ENCODE data around the gene KIF6.

The KIF6 gene

DNA sequence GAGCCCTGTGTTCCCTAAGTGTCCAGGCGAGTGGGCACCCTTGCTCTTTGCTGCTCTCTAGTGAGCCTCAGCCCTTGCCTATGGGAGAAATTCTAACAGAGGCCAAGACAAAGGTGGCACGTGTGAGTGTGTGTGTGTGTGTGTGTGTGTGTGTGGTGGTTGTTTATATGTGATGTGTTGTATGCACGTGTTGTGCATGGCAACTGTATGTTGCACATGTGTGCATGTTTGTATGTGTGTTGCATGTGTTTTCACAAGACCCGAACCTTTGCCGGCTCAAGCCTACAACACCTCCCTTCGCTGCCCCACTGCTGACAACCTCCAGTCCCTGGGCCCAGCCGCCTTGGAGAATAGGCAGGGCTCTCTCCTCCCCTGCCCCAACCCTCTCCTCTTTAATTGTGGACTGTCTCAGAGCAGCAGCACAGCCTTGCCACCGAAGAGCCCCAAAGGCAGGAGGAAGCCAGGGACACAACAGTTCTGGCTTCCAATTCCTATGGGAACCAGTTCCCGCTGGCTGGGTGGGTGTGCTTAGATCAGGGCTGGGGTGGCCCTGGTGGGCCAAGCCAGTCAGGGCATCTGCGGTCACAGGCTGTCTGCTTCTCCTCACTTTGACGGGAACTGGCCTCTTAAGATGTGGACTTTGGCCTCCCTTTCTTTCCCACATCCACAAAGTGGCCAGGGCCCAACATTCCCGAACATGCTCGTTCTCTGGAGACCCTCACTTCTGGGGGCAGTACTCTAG lies 405.4 kb downstream of the KIF6 start:
- DNase-seq (ENCODE audit: low read depth in 2 of 2), result no peak

DNA sequence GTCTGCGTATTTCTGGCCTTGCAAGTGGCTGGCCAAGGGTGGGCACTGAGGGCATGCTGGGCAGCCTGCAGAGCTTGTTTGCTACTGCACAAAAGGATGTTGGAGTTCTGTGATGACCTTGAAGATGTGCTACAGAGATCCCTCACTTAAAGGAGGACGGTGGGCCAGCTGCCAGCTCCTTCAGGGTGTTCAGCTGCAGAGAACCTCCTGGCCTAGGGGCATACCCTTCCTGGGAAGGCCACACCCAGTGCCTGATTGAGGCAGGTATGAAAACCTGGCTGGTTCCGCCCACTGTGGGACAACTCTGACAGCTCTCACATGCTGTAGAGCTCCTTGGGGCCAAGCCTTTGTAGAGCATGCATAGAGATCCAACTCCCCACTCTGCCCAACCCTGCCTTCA lies 408.0 kb downstream of the KIF6 start:
- no peak for DNase-seq (ENCODE audit: low read depth in 2 of 2)

DNA sequence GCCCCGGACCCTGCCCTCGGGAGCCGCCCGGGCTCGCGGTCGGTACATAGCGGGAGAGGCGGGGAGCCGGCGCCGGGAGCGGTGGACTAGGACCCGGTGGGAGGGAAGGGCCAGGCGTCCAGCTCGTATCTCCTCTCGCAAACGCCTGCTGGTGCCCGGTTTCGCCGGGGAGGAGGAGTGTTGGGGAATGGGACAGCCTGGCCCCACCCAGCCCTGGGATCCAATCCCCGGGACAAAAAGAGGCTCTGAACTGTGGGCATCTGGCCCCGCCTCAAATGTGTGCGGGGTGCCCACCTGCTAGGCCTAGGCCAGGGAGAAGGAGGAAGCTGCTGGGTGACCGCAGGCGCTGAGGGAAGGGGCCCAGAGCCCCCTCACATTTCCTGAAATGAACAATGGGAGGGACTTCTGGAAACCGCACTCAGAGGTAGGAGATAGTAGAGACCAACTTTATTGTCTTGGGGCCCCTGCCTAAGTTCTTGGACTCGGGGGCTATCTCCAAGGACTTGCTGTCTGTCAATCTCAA lies 410.9 kb downstream of the KIF6 start, which contains the start of gene KCNK17:
Gene KCNK17, minus strand, starts transcription at position 147 of the 523 bp plus-strand sequence. Its CDS starts 99 bp downstream, at position 48.
- no peak for DNase-seq (ENCODE audit: low read depth in 2 of 2)

DNA sequence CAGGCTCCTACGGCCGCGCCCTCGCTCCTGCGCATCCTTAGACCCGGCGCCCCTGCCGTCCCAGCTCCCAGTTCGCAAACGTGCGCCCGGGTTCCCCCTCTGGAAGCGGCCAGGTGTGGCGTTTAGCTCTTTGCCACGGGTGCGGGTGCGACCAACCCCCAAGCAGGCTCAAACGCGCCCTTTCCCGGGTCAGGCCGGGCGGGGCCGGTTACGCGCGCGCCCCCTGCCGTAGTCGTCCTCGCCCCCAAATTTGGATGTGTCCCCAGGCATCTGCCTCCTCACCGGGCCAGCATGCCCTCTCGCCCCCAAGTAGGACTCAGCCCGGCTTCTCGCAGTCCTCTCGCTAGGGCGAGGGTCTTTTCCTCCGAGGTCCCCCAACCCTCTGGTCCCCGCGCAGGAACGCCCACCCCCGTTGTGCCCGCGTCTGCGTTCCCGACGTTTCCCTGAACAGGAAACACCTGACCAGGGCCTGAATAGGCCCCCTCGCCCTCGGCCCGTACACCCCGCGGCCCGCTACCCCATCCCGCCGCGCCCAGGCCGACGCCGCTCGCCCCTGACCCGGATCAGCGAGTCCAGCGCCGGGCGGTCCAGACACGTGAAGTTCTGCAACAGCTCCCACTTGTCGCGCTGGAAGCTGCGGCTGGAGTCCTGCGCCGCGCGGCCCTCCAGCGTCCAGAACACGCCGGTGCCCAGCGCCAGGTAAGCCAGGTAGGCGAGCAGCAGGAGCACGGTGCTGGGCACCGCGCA lies 411.5 kb downstream of the KIF6 start:
- no peak for DNase-seq (ENCODE audit: low read depth in 2 of 2)

DNA sequence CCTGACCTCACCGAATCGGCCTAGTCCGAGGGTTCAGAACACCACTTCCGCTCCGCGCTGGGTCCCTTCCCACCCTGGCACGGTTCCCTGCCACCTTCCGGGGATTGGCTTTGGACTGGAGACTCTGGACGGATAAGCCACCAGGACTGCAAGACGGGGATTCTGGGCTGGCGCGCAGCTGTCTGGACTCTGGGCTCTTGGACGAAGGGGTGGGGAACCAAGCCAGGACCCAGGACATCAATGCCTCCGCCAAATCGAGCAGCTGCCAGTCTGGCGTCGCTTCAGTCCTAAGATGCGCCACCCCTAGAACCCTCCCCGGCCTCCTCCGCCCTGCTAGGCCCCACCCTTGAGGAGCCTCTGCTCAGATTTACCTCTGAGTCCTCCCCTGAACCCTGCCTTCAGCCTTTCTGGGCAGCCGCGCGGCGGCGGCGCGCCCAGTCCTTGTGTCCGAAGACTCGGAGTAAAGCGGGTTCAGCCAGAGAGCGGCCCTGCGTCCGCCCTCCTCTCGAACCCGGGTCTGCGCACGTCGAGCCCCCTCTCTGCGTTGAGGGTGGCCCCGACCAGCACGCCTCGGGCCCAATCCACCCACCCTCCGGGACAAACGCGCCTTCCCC lies 412.2 kb downstream of the KIF6 start:
- no peak for DNase-seq (ENCODE audit: low read depth in 2 of 2)

DNA sequence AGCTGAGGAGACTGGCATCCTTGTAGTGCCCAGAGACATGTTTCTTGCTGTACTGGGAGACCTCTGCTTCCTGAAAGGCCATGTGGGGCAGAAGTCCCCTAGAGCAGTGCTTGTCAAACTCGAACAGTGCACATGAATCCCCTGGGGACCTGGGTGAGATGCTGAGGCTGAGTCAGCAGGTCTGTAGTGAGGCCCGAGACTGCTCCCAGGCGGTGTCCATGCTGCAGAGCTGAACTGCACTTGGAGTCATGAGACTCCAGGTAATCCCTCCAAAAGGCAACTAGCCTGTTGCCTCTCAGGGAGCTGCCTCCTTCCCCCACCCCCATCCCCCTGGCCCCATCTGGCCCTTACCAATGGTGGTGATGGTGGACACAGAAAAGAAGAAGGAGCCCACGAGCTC lies 414.7 kb downstream of the KIF6 start:
- DNase-seq (ENCODE audit: low read depth in 2 of 2), result no peak

DNA sequence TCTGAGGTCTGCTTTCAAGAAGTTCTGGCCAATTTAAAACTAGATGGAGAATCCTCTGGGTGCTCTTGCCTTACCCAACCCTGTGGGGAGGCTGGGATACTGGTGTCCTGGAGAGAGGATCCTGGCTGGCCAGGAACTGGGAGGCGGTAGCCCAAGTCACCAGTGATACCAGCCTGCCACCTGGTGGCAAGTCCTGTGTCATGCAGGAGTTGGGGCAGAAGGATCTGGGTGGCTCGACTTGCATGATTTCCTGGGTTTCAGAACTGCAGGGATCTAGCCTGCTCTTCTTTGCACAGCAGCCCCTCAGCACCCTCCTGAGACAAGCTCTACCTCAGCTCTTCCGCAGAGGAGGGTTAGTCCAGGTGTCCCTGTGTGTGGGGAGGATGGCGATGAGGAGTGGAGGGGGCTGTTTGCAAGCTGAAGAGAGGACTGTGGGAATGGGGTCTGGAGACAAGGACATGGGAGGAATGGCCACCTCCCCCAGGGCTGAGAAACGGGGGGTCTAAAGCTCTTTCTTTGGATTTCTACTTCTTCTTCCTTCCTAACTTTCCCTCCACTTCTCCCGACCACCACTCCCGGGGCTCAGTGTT lies 415.2 kb downstream of the KIF6 start:
- peak; percentile 48 to 49 for DNase-seq (ENCODE audit: low read depth in 2 of 2)

DNA sequence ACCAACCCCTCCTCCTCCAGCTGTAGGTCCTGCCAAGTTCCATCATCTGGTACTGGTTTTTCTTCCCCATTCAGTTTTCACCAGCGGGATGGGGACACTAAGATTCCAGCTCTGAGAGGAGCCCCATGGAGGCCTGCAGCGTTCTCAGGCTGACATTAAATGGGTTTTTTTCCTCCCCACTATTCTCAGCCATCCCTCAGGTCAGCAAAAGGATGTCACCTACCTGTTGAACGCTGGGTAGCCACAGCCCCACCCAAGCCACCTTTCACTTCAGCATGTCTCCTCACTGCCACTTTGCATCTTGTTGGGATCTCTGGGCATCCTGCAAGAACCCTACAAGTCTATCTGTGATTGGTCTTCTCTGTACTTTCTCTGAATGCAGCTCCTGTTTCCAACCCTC lies 417.7 kb downstream of the KIF6 start:
- no peak for DNase-seq (ENCODE audit: low read depth in 2 of 2)

DNA sequence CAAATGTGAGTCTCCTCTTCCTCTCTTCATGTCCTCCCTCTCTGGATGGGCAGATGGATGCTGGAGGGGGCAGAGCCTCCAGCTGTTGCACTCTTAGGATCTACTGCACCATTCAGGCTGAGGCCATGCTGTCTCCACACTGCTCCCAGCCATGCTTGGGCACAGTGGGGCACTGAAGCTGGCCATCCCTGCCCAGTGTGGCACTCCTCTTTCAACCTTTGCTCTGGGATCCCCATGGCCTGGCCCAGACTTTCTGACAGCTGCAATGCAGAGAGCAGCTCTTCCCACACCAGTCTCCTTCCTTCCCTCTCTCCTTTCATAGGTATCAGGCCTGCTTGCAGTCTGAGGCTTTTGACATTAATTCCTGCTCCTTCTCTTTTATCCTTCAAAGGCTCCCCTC lies 420.3 kb downstream of the KIF6 start:
- no peak for DNase-seq (ENCODE audit: low read depth in 2 of 2)

DNA sequence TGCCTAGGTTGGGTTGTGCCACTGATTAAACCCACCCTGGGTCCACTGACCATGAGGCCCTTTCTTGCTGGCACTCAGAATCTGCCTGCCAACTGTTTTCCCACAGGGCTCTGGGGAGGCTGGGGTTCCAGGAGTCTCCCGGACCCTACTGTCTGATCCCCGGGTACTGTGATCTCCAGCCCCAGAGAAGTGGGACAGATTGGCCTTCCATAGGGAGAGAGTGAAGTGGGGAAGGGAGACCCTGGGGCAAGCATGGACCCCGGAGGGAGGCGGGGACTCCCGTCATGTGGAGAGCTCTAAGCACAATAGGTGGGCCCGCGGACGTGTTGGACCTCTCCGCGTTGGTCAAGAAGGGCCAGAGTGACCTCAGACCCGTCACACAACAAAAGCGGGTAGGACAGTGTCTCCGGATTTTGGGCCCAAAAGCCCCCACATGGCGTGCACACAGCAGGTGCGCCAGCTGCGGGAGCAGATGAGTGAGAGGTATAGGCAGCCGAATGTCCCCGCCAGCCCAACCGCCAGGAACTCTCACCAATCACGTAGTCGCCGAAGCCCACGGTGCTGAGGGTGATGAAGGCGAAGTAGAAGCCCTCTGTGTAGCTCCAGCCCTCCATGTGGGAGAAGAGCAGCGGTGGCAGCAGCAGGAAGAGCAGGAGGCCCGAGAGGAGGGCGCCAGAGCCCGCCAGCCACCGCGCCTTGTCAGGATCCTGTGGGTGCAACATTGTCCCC lies 421.6 kb downstream of the KIF6 start:
- no peak for DNase-seq (ENCODE audit: low read depth in 2 of 2)

DNA sequence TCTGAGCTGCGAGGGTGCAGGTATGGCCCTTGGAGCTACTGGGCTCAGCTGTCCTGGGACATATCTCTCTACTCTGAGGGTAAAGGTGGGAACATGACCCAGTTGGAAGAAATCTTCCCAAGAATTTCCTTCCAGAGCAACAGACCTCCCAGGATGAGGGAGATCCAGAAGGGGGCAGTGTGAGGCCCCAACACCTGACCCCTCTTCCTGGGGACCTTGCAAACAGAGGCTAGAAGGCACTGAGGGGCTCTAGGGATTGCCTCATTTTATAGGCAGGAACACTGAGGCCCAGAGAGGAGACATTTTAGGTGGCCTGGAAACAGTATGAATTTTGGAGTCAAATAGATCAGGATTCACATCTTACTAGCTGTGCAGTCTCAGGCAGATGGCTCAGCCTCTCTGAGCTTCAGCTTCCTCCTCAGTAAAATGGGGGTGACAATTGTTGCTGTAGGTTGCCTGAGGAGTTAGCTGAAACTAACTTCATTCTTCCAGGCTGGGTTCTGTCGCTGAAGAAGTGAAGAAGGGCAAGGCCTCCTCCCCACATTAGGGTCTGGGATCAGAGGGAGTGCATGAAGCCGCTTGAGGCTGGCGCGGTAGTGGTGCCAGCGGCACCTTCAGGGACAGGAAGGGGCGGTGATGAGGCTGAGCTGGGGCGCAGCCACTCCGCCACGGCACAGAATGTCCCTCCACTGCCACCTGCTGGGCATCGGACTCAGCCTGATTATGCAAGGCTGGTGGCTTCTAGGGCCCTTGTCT lies 422.4 kb downstream of the KIF6 start:
- DNase-seq (ENCODE audit: low read depth in 2 of 2), result peak; percentile 84 to 87

DNA sequence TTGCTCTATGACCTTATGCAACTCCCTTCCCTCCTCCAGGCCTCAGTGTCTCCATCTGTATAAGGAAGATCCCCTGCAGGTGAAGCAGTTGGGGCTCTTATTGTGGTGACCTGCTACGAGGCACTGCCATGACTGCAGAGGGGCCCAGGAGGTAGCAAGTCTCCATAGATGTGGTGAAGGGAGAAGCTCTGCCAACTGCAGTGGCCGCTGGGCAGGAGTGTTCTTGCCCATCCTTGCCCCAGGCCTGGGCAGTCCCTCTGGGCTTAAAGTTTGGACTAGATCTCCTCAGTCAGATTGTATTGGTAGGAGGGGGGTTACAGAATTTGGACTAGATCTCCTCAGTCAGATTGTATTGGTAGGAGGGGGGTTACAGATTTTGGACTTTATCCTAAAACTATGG lies 423.2 kb downstream of the KIF6 start:
- DNase-seq (ENCODE audit: low read depth in 2 of 2), result no peak

DNA sequence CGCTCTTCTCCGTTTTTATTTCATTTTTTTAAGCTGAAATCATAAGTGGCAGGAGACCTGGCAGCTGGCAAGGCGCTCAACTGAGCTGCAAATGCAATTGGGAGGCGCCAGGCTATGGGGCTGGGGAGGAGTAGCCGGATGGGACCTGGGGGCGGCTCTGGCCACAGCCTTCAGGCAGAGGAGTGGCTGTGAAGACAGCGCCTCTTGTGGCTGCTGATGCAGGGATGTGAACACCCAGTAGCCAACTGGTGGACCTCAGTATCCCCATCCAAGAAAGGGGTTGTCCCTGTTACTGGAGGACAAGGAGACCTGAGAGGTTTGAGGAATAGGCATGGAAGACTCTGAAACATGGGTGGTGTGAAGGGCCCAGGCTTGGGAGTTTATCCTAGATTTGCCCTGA lies 423.6 kb downstream of the KIF6 start:
- no peak for DNase-seq (ENCODE audit: low read depth in 2 of 2)

DNA sequence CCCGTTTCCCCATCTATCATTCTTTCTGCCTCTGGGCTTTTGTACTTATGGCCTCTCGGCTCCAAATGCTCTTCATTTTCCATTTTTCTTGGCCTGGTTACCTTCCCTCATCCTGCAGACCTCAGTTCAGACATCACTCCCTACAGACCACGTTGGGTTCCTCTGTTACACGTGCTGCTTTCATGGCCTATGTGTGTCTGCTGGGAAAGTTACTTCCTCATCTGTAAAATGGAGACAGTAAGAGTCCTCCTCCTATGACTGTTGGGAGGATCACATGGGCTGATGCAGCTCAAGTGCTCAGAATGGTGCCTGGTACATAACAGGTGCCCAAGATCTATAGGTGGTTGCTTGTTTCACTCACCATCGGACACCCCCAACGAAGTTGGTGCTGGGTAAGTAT lies 424.5 kb downstream of the KIF6 start:
- DNase-seq (ENCODE audit: low read depth in 2 of 2), result no peak

DNA sequence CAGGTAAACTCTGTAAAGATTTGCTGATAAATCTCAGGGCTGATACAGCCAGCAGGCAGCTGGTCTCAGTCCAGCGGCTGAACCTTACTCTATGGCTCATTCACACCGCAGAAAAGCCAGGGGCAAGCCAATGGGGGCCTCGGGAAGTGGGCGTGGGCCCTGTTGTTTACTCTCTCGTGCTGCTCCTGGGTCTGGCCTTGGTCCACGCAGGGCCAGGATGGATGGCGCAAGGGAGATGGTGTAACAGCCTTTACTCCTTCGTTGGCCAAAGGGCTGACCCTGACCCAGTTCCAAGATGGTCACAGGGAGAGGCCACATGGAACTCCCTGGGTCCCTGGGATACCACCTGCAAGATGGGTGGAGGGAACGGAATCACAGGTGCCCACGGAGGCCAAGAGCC lies 427.1 kb downstream of the KIF6 start:
- DNase-seq (ENCODE audit: low read depth in 2 of 2), result no peak

DNA sequence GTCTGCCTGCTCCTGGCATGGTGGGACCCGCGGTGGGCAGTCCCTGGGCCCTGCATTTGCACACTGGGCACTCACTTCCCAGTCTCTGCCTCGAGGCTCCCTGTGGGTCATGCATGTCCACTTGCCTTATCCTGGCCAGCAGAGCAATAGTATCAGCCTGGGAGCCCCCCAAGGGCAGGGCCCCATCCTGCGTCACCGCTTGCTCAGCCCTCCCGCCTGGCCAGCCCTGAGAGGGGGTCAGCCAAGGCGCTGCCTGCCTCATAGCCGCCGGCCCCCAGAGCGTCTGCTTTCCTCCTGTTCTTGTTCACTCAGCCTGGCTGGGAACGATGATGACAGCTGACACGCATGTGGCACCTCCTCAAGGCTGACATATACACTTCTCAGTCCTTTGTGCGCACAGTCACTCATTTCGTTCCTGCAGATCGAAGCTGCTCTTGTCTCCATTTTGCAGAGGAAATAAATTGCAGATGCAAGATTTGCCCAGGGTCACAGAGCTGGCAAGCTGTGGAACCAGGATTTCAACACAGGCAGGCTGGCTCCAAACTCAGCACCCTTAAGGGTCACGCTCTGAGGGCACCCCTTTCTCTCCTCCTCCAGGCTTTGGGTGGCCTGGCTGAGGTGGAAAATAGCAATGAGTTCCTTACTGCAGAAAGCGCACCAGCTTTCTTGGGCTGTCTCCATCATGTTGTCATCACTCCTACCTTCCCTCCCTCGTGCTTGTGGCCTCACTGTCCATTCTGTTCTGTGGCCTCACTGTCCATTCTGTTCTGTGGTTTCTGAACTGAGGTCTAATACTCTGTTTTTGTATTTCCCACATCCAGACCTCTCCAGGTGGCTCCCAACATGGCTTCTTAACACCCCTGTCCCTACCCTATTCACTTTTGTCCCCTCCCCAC lies 428.2 kb downstream of the KIF6 start:
- no peak for DNase-seq (ENCODE audit: low read depth in 2 of 2)

DNA sequence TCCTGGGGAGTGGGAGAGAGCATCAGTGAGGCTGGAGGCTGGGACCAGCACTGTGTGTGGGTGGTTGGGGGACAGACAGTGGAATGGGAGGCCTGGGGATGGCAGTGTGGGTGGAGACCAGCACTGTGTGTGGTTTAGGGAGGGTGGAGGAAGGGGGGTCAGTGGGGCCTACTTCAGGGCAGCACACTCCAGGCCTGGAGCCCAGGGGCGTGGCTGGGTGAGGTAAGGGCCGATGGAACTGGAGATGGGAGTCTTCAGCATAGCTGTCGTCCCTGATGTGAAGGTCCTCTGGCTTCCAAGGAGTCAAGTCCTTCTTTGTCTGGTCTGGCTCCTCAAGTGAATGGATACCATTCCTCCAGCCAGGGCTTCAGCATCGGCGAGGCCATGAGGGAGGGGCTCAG lies 429.6 kb downstream of the KIF6 start:
- no peak for DNase-seq (ENCODE audit: low read depth in 2 of 2)

DNA sequence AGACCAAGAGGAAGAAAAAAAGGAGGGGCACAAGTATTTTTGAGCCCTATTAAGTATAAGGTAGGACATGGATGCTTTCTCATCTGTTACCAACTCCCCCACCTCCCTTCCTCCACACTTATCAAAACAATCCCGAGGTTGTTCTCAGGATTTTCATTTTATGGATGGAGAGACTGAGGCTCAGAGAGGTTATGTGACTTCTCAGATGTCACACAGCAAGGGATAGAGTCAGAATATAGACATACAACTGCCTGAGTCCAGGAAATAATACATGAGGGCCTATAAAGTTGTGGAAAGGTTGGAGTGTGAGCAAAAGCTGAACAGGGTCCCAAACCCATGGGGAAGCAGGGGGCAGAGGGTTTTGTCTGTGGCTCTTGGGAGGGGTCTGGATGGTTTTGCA lies 430.3 kb downstream of the KIF6 start:
- DNase-seq (ENCODE audit: low read depth in 2 of 2), result no peak

DNA sequence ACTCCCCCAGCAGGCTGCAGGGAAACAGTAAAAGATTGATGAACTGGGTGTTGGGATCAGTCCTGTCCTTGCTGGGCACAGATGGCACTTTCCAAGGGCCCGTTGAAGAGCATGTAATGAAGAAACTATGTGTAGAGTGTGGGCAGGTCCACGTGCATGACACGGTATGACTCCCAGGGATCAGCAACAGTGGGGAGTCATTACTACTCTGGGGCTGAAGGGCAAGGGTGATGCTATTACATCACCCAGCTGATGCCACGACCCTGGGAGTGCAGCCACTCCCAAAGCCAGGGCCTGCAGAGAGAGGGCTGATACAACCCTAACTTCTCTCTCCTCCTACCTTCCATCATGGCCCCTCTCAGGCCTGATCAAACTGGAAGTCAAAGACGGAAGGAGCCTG lies 431.1 kb downstream of the KIF6 start:
- no peak for DNase-seq (ENCODE audit: low read depth in 2 of 2)

DNA sequence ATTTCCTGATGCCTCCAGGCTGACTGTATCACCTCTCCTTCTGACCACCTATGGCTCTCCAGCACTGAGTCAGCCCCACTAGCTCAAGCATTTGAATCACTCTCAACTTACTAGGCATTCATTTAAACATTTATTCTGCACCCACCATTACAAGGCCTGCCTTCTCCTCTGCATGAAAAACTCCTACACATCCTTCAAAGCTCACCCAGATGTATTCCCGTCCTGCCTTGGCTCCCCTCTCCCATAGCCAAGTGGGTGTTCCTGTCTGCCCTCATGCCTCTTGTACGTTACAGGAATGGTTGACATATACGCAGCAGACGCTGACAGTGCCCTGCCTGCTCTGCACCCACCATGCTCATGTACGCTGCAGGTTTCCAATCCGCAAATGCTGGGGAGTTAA lies 432.6 kb downstream of the KIF6 start:
- no peak for DNase-seq (ENCODE audit: low read depth in 2 of 2)
